ENCODE results near the gene CDO1.

DNA sequence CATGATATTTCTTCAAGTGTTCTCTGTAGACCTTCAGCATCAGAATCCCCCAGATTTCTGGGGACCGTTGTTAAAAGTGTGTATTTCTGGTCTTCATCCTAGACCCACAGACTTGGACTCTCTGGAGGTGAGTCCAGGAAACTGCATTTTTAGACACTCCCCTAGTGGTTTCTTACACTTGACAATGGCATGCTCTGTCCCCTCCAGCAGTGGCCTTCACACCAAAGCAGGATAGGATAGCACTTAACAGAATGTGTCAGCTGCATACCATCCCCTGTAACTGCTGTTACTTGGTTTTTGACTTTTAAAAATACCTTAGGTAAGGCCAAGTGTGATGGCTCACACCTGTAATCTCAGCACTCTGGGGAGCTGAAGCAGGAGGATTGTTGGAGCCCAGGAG lies 20.8 kb downstream of the CDO1 start:
- TF ChIP-seq, protein P1, sequence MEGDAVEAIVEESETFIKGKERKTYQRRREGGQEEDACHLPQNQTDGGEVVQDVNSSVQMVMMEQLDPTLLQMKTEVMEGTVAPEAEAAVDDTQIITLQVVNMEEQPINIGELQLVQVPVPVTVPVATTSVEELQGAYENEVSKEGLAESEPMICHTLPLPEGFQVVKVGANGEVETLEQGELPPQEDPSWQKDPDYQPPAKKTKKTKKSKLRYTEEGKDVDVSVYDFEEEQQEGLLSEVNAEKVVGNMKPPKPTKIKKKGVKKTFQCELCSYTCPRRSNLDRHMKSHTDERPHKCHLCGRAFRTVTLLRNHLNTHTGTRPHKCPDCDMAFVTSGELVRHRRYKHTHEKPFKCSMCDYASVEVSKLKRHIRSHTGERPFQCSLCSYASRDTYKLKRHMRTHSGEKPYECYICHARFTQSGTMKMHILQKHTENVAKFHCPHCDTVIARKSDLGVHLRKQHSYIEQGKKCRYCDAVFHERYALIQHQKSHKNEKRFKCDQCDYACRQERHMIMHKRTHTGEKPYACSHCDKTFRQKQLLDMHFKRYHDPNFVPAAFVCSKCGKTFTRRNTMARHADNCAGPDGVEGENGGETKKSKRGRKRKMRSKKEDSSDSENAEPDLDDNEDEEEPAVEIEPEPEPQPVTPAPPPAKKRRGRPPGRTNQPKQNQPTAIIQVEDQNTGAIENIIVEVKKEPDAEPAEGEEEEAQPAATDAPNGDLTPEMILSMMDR (conservative IDR thresholded peaks at IDR 0.05 in 1 of 2, IDR thresholded peaks at IDR 0.05 in 1 of 2; ENCODE audit: extremely low read depth in 1 of 2, insufficient read depth in 1 of 2, low read depth in 1 of 2, low read length in 2 of 2): no peak
- TF ChIP-seq EZH2 (IDR thresholded peaks at IDR 0.05; ENCODE audit: borderline replicate concordance, low read length): no peak

Measured in mammary epithelial cell (primary cell).